HL-60 (cell line): ENCODE results near the gene ADAM12.

Experiments used
- DNase-seq, 2 experiments: peaks; one replicate each; pipeline ENCODE4 v3.0.0-alpha.2; 2010 to 2020; ENCODE audit warnings: low read depth in 1 of 2, low spot score in 1 of 2
- H3K27ac ChIP-seq: fragments of 250-450 bp; sonication (Bioruptor Pico); replicated peaks from 2 replicates; pipeline ENCODE4 v1.5.1; 2020; ENCODE audit warnings: mild to moderate bottlenecking, moderate library complexity
- H3K27me3 ChIP-seq: fragments of 250-450 bp; sonication (Bioruptor Pico); 2 replicates; pipeline ENCODE4 v1.5.1; 2021; ENCODE audit warnings: mild to moderate bottlenecking, moderate library complexity; ENCODE audit not compliant: insufficient read depth, poor library complexity, severe bottlenecking
- H3K4me3 ChIP-seq: replicated peaks from 2 replicates; pipeline ENCODE4 v1.5.1; 2011; ENCODE audit warnings: mild to moderate bottlenecking, control low read depth, low read length; ENCODE audit not compliant: insufficient read depth
- CTCF ChIP-seq: IDR thresholded peaks from one replicate; pipeline ENCODE4 v1.5.1; 2011; ENCODE audit warnings: low read length, control low read depth, inconsistent platforms; ENCODE audit not compliant: insufficient read depth
- GABPA ChIP-seq: IDR thresholded peaks from 2 replicates; pipeline ENCODE4 v1.6.1; 2012; ENCODE audit warnings: low read depth
- POLR2AphosphoS5 ChIP-seq: IDR thresholded peaks from 2 replicates; pipeline ENCODE4 v1.6.1; 2012; ENCODE audit warnings: low read depth
- SPI1 ChIP-seq: IDR thresholded peaks from 2 replicates; pipeline ENCODE4 v1.6.1; 2012; ENCODE audit warnings: low read depth, mild to moderate bottlenecking, borderline replicate concordance
- TF ChIP-seq, protein P1 (sequence below): IDR thresholded peaks from 2 replicates; pipeline ENCODE4 v1.6.1; 2012; ENCODE audit warnings: low read depth; ENCODE audit not compliant: insufficient replicate concordance

Gene ADAM12

DNA sequence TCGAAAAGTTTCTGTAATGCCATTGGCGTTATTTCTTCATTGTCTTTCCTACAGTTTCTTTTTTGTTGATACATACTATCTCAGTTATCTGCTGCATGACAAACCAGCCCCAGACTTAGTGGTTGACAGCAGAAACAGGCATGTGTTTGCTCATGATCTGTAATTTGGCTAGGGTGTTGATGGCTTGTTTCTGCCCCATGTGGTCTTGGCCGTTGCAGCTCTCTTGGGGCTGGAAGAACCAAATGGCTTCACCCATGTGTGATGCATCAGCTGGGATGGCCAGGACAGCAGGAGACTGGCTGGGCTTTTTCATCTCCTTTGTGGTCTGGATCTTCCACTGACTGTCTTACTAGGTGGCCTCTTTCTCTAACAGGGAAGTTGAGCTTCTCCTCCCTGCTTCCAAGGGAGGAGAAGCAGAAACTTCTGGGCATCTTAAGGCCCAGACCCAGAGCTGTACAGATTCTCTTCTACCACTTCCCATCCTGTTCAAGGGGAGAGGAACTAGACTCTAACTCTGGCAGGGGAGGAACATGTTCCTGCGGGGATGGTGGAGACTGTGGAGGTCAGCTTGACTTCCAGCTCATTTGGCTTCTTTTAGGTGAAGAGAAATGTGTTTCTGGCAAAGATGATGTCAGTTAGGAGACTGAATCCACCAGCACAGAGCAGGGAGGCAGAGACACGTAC, 402.6 kb downstream of the ADAM12 start:
- Histone ChIP-seq H3K4me3 (no peak overlapping the region), H3K27me3 (no peaks in the 10 kb centered on the region), H3K27ac (no peak overlapping the region)
- TF ChIP-seq SPI1 (peak; percentile 6; the same call in 1 of the 2 replicates), POLR2AphosphoS5 (no peak)
- no peak for DNase-seq

DNA sequence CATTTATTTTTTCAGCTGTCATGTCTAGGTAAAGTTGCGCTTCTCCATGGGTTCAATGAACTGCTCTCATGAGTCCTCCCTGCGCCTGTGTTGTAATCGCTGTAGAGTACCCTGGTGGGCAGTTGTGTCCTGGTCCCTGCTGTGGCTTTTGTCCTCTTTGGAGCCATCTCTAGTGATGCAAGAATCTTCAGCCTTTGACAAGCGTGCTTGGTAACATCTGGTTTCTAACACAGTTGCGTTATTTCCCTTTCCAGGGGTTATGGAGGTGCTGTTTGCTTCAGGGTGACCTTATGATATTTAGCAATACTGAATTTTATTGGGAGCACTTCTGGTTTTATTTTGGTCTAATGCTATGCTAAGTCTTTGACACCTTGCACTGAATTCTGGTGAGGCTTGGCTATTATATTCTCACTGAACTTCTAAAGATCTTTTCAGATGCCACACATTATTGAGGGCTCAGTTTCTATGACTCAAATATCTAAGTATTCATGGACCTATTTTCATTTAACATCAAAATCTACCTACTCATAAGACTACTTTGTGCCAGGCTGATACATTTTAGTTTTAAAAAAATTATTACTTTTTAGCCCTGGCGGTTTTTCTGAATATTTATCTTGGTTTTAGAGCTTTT, 403.3 kb downstream of the ADAM12 start:
- no peak for DNase-seq
- Histone ChIP-seq H3K27me3 (no peaks in the 10 kb centered on the region), H3K4me3 (no peak overlapping the region), H3K27ac (no peak overlapping the region)
- TF ChIP-seq GABPA: no peak
- no peak for TF ChIP-seq SPI1
- no peak for TF ChIP-seq POLR2AphosphoS5
- TF ChIP-seq, protein P1, sequence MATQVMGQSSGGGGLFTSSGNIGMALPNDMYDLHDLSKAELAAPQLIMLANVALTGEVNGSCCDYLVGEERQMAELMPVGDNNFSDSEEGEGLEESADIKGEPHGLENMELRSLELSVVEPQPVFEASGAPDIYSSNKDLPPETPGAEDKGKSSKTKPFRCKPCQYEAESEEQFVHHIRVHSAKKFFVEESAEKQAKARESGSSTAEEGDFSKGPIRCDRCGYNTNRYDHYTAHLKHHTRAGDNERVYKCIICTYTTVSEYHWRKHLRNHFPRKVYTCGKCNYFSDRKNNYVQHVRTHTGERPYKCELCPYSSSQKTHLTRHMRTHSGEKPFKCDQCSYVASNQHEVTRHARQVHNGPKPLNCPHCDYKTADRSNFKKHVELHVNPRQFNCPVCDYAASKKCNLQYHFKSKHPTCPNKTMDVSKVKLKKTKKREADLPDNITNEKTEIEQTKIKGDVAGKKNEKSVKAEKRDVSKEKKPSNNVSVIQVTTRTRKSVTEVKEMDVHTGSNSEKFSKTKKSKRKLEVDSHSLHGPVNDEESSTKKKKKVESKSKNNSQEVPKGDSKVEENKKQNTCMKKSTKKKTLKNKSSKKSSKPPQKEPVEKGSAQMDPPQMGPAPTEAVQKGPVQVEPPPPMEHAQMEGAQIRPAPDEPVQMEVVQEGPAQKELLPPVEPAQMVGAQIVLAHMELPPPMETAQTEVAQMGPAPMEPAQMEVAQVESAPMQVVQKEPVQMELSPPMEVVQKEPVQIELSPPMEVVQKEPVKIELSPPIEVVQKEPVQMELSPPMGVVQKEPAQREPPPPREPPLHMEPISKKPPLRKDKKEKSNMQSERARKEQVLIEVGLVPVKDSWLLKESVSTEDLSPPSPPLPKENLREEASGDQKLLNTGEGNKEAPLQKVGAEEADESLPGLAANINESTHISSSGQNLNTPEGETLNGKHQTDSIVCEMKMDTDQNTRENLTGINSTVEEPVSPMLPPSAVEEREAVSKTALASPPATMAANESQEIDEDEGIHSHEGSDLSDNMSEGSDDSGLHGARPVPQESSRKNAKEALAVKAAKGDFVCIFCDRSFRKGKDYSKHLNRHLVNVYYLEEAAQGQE: no peak
- TF ChIP-seq CTCF: no peak

DNA sequence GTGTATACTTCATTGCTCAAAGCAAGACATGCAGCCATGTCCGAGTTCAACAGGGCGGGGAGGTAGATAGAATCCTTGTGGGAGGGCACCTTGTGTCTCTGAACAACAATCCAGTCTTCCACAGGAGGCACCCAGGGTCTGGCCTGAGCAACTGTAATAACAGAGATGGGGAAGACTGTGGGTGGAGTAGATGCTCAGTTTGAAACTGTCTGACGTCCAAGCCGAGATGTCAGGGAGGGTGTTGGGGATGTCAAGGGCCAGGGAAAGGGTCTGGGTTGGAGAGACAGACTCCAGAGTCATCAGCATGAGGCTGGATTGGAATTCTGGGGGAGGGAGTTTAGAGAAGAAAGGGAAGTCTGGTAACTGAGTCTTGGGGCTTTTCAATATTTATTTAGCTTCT, 403.9 kb downstream of the ADAM12 start:
- H3K27me3 ChIP-seq: no peaks in the 10 kb centered on the region
- no peak for TF ChIP-seq SPI1
- TF ChIP-seq, protein P1: no peak
- no peak for TF ChIP-seq POLR2AphosphoS5
- TF ChIP-seq GABPA: no peak

DNA sequence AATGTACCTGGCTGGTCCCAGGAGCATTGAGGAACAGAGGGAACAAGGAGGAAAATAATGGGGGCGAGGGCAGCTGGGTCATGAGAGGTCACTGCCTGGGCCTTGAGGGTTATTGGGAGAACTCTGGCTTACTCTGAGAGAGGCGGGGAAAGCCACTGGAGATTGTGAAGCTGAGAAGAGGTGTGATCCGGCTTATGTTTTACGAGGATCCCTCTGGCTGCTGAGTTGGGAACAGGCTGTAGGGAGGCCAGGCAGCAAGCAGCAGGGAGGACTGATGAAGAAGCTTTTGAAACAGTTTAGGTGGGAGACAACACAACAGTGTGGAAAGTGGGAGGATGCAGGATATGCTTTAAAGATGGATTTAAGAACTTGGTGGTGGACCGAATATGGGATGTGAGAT, 404.6 kb downstream of the ADAM12 start:
- DNase-seq: no peak
- no peak overlapping the region for H3K4me3 ChIP-seq
- H3K27me3 ChIP-seq: no peaks in the 10 kb centered on the region
- no peak for TF ChIP-seq POLR2AphosphoS5
- TF ChIP-seq SPI1: no peak
- TF ChIP-seq GABPA: no peak
- TF ChIP-seq CTCF: no peak
- TF ChIP-seq, protein P1: no peak
- H3K27ac ChIP-seq: no peak overlapping the region

More for the DNA sequence above, 403.9 kb downstream of the ADAM12 start:
- DNase-seq: no peak
- no peak overlapping the region for H3K27ac ChIP-seq
- H3K4me3 ChIP-seq: no peak overlapping the region
